Gastroesophageal sphincter (tissue), 4 donors: ENCODE data around the gene TMEM161B. TPM values are rescaled to one million over a fixed set of nuclear protein-coding genes. Genes with fewer than 3 reads are reported as not detected.
"Not testable (repeated sequence)": the region's sequence is repeated elsewhere in the genome, so short reads cannot be mapped to it uniquely, and the experiment has no call there.

ENCODE experiments used
- ATAC-seq: fragments of 150-250 bp; one replicate; pipeline ENCODE4 v1.9.1; 2016; ENCODE audit warnings: mild to moderate bottlenecking, moderate library complexity
- H3K27ac ChIP-seq, 4 donors: fragments of 200-600 bp; sonication (generic) in 3 of 4; 1 replicate in 3 of 4; 2 replicates in 1 of 4; pipeline ENCODE4 v1.5.1; 2016 to 2019
- H3K27me3 ChIP-seq: fragments of 200-600 bp; sonication (generic); one replicate; pipeline ENCODE4 v1.5.1; 2019
- H3K36me3 ChIP-seq, 2 donors: fragments of 200-600 bp; sonication (generic); one replicate each; pipeline ENCODE4 v1.5.1; 2019; ENCODE audit warnings: control low read depth in 1 of 2
- H3K4me1 ChIP-seq, 3 donors: fragments of 200-600 bp; sonication (generic); 1 replicate in 2 of 3; 2 replicates in 1 of 3; pipeline ENCODE4 v1.5.1; 2016 to 2019; ENCODE audit warnings: control low read depth in 2 of 3
- H3K4me3 ChIP-seq, 2 donors: fragments of 200-600 bp; sonication (generic); one replicate each; pipeline ENCODE4 v1.5.1; 2019; ENCODE audit warnings: mild to moderate bottlenecking in 1 of 2, moderate library complexity in 1 of 2
- H3K9me3 ChIP-seq, 3 donors: fragments of 200-600 bp; sonication (generic); one replicate each; pipeline ENCODE4 v1.5.1; 2017 to 2019; ENCODE audit warnings: control low read depth in 2 of 3
- EP300 ChIP-seq: sonication (generic); formaldehyde crosslinking; IDR thresholded peaks from one replicate; pipeline ENCODE4 v1.6.1; 2017; ENCODE audit warnings: antibody characterized with exemption, mild to moderate bottlenecking
- POLR2A ChIP-seq, 2 donors: fragments of 450-650 bp; IDR thresholded peaks; one replicate each; pipeline ENCODE4 v1.6.1; 2017; ENCODE audit warnings: antibody characterized with exemption in 2 of 2, mild to moderate bottlenecking in 2 of 2, moderate library complexity in 1 of 2
- POLR2AphosphoS5 ChIP-seq: sonication (generic); formaldehyde crosslinking; IDR thresholded peaks from one replicate; pipeline ENCODE4 v1.6.1; 2017; ENCODE audit warnings: antibody characterized with exemption
- WGBS, 2 donors: methylation state at CpG; one replicate each; pipeline ENCODE4 v1.1.5; 2018; ENCODE audit warnings: low coverage in 1 of 2; 5-methylcytosine and 5-hydroxymethylcytosine counted together
- total RNA-seq, 4 donors: library from RNA; depleted of rRNA; stranded (reverse); fragments of >200 nt; gene quantifications; one replicate each; pipeline ENCODE4 v1.1.0, GENCODE V29; 2016
- TF ChIP-seq, protein P1 (sequence below), 4 experiments: fragments of 200-600 bp in 2 of 4; fragments of 450-650 bp in 2 of 4; sonication (generic) in 1 of 4; IDR thresholded peaks; one replicate each; pipeline ENCODE4 v1.5.1; 2017 to 2019; ENCODE audit warnings: antibody characterized with exemption in 4 of 4, mild to moderate bottlenecking in 2 of 4, moderate library complexity in 2 of 4

Gene TMEM161B
- total RNA-seq, 4 donors from 2014 or later: 7.3 to 24.7 (median 14.9) TPM

DNA sequence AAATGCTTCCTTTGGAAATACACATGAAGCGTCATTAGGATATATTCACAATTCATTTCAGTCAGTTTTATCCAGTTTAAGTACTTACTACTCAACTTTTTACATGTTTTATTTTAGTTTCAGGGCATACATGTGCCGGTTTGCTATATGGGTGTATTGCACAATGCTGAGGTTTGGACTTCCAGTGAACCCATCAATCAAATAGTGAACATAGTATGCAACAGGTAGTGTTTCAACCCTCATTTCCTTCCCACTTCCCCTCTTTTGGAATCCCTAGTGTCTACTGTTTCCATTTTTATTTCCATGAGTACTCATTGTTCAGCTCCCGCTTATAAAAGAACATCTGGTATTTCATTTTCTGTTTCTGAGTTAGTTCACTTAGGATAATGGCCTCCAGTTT is 74.7 kb downstream of the TMEM161B start:
- TF ChIP-seq POLR2AphosphoS5 (no peak), POLR2A (IDR thresholded peaks at IDR 0.05) (no peak), EP300 (no peak)
- TF ChIP-seq, protein P1, sequence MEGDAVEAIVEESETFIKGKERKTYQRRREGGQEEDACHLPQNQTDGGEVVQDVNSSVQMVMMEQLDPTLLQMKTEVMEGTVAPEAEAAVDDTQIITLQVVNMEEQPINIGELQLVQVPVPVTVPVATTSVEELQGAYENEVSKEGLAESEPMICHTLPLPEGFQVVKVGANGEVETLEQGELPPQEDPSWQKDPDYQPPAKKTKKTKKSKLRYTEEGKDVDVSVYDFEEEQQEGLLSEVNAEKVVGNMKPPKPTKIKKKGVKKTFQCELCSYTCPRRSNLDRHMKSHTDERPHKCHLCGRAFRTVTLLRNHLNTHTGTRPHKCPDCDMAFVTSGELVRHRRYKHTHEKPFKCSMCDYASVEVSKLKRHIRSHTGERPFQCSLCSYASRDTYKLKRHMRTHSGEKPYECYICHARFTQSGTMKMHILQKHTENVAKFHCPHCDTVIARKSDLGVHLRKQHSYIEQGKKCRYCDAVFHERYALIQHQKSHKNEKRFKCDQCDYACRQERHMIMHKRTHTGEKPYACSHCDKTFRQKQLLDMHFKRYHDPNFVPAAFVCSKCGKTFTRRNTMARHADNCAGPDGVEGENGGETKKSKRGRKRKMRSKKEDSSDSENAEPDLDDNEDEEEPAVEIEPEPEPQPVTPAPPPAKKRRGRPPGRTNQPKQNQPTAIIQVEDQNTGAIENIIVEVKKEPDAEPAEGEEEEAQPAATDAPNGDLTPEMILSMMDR (IDR thresholded peaks at IDR 0.05): no peak
- no peak for ATAC-seq
- Histone ChIP-seq H3K27me3 (no peaks in the 10 kb centered on the region), H3K27ac (no peak overlapping the region), H3K4me1 (no peaks in the 10 kb centered on the region), H3K9me3 (peaks cover under 1 to 17% (median under 1%) of the 10 kb centered on the region in 3 donors), H3K4me3 (no peak overlapping the region), H3K36me3 (peaks cover 0 to 67% of the 10 kb centered on the region in 2 donors)
- WGBS, 2 donors: 88 to 94% methylated on average over 3 of the region's 3 CpGs

DNA sequence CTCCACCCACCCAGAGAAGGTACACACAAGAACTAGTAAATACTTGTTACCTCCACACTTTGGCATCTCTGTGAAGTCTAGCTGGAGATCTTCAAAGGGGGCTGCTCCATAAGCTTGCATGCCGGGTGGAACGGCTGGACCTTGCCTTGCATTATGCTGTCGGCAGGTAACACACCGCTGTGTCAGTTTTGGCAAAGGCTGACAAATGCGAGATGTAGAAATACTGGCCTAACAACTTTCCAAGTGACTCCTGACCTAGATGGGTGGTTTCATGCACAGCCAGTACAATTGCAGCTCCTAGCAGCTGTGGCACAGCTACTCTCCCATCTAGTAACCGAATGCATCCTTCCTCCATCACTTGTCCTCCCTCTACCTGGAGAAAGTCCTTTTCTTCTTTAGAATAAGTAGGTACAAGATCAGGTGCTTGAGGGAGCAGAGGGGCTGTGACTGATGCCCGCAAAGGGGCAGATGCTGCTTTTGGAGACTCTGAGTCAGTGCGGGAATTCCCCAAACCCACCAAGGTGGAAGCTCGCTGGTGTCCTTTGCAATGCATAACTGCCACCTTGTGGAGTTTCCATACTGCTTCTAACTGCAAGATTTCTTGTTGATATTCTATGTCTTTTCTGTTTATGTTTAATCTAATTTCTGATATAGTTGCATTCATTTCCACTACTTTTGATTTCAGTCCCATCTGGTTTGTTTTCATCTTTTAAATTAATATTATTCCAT is 78.4 kb downstream of the TMEM161B start:
- no peak overlapping the region for H3K4me3 ChIP-seq
- H3K27ac ChIP-seq: no peak overlapping the region
- H3K27me3 ChIP-seq: no peaks in the 10 kb centered on the region
- peaks cover 0 to 42% of the 10 kb centered on the region in 2 donors for H3K36me3 ChIP-seq
- WGBS, 2 donors: 88 to 96% methylated on average over 5 to 8 of the region's 9 CpGs
- no peak for ATAC-seq
- H3K9me3 ChIP-seq: peaks cover 4 to 36% (median 5%) of the 10 kb centered on the region in 3 donors
- no peaks in the 10 kb centered on the region for H3K4me1 ChIP-seq
- TF ChIP-seq EP300 (no peak), POLR2AphosphoS5 (no peak), POLR2A (IDR thresholded peaks at IDR 0.05) (no peak)
- TF ChIP-seq, protein P1 (IDR thresholded peaks at IDR 0.05): no peak

DNA sequence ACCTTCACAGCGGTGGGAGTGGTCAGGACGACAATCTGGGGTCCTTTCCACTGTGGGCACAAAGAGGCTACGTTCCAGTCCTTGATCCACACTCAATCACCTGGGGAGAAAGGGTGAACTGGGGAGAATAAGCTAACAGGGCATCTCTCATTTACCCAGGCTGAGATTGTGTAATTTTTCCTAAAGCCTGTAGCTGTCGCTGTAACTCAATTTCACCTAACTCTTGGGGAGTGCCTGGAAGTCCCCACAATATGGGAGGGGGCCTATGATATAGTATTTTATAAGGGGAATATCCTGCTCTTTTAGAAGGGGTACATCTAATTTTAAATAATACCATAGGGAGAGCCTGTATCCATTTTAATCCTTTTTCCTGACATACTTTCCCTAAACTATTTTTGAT is 79.2 kb downstream of the TMEM161B start:
- H3K4me3 ChIP-seq, H3K27ac ChIP-seq, ATAC-seq, H3K27me3 ChIP-seq, H3K4me1 ChIP-seq: not testable (repeated sequence)
- 100% methylated on average over 1 of the region's 4 CpGs; no CpG with 5 or more reads in 1 of the 2 donors for WGBS, 2 donors
- H3K36me3 ChIP-seq: peaks cover 0 to 36% of the 10 kb centered on the region in 2 donors
- peaks cover 4 to 36% (median 5%) of the 10 kb centered on the region in 3 donors for H3K9me3 ChIP-seq

DNA sequence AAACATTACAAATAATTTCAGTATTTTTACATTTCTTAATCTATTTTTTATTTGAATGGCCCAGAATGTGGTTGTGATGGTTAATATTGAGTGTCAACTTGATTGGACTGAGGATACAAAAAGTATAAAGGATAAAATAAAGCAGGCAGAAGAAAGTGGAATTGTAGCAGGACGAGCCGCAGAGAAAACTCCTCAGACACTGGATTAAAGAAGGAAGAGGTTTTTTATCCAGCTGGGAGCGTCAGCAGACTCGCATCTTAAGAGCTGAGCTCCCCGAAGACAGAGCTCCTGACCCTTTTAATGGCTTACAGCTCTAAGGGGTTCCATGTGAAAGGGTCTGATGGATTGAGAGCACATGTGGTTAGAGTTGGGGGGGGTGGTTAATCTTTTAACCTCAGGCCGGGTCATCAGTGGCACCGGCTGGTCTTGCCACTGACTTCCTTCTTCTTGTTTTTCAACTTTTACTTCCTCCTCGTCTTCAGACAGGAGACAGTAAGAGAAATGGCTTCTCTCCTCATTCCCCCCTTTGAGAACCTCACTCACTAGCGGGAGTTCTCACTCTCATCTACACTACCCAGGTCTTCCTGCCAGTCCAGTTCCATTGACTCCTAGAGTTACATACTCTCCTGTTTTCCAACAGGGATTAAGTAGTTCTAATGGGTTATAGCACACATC is 80.0 kb downstream of the TMEM161B start:
- ATAC-seq: no peak
- Histone ChIP-seq H3K27ac (no peak overlapping the region), H3K27me3 (no peaks in the 10 kb centered on the region), H3K4me1 (no peaks in the 10 kb centered on the region), H3K4me3 (no peak overlapping the region), H3K36me3 (peaks cover 0 to 28% of the 10 kb centered on the region in 2 donors), H3K9me3 (peaks cover 4 to 36% (median 5%) of the 10 kb centered on the region in 3 donors)
- 97 to 98% methylated on average over 8 to 9 of the region's 9 CpGs for WGBS, 2 donors
- no peak for TF ChIP-seq POLR2A (IDR thresholded peaks at IDR 0.05)
- TF ChIP-seq, protein P1 (IDR thresholded peaks at IDR 0.05): no peak
- TF ChIP-seq POLR2AphosphoS5: no peak

DNA sequence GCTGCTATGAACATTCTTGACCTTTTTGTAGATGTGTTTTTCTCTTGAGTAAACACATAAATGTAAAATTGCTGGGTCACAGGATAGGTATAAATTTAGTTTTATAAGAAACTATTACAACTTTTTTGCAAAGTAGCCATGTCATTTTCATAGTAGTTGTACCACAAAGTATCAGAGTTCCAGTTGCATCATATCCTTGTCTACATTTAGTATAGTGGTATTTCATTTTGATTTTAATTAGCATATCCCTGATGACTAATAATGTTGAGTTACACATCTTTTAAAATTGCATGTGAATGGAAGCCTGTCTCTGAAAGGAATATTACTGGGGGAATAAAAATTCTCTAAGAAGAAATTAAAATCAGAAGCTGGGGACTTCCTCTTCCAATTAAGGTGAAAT is 85.4 kb downstream of the TMEM161B start:
- Histone ChIP-seq H3K4me3 (no peak overlapping the region), H3K27me3 (no peaks in the 10 kb centered on the region), H3K9me3 (peaks cover 0 to 13% (median 0%) of the 10 kb centered on the region in 3 donors), H3K27ac (no peak overlapping the region), H3K36me3 (peaks cover 0 to 1% of the 10 kb centered on the region in 2 donors), H3K4me1 (no peaks in the 10 kb centered on the region)
- no peak for ATAC-seq
- TF ChIP-seq POLR2A (IDR thresholded peaks at IDR 0.05) (no peak), EP300 (no peak), POLR2AphosphoS5 (no peak)
- TF ChIP-seq, protein P1 (IDR thresholded peaks at IDR 0.05): no peak

DNA sequence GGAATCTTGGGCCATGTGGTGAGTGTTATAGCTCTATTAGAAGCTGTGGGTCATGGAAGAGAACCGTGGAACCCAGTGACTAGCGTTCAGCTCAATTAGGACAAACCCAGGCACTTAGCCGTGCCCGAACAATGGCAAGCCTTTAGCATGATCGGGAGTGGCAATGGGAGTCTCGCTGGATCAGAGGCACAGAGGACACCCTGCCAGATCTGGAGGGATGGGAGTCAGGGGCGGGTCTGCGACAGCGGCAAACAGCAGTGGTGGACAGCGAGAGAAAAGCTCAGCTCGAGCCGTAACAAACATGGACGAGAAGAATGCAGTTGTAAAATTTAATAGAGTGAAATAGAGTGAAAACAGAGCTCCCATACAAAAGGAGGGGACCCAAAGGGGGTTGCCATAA is 91.2 kb downstream of the TMEM161B start:
- not testable (repeated sequence) for ATAC-seq, H3K4me3 ChIP-seq
- WGBS, 2 donors: 87 to 95% methylated on average over 4 to 12 of the region's 13 CpGs

More for the DNA sequence above, 91.2 kb downstream of the TMEM161B start:
- H3K27me3 ChIP-seq: peaks cover 20% of the 10 kb centered on the region
- not testable (repeated sequence) for H3K36me3 ChIP-seq, H3K27ac ChIP-seq, H3K9me3 ChIP-seq, H3K4me1 ChIP-seq
